HG02571 (cell line): ENCODE data around the gene PWWP2B.
"Not testable (repeated sequence)": the region's sequence is repeated elsewhere in the genome, so short reads cannot be mapped to it uniquely, and the experiment has no call there.

Source experiments
- ATAC-seq: cut with Tn5 transposase; IDR thresholded peaks from one replicate; pipeline ENCODE4 v1.9.1; 2021; ENCODE audit warnings: mild to moderate bottlenecking, moderate library complexity; ENCODE audit not compliant: unreplicated experiment

PWWP2B gene

DNA sequence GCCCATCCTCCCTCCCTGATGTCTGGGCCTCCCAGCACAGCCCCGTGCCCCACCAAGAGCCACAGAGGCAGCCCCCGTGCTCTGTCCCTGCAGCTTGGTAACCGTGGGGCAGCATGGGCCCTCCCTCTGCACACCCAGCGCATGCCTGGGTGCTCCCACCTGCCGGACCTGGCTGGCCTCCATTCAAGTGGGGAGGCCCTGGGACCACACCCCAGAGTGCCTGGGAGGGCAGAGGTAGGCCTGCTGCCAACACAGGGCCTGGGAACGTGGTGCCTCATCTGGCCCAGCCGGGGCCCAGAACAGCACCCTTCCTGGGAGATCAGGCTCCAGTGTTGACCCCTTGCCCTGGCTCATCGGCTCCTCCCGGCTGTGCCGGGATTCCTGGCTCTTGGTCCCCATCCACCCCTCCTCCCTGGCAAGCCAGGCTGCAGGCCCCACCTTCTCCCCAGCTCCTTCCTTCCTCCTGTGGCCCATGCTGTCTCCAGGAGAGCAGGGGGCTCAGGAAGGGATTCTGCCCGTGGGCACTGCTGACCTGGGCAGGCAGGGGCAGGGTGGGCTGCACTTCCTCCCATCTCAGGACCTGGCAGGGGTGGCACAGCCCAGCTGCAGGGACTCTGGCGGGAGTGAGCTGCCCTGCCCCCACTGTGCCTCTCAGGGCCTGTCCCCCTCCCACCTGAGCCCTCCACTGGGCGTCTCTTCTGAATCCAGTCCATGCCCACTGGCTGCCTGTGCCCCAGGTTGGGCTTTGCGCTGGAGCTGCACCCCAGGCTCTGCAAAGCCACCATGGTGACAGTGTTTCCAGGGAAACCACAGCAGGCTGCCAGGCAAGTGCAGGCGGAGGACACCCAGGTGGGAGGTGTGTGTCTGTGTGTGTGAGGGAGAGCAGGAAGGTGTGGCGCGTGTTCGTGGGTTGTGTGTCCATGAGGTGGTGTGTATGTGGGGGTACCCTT lies 32.6 kb downstream of the PWWP2B start:
- no peak for ATAC-seq

GRCh38 chr10:132430231-132430743 lies 33.3 kb downstream of the PWWP2B start:
- ATAC-seq = no peak

GRCh38 chr10:132430861-132431271 lies 33.9 kb downstream of the PWWP2B start:
- ATAC-seq = no peak

DNA sequence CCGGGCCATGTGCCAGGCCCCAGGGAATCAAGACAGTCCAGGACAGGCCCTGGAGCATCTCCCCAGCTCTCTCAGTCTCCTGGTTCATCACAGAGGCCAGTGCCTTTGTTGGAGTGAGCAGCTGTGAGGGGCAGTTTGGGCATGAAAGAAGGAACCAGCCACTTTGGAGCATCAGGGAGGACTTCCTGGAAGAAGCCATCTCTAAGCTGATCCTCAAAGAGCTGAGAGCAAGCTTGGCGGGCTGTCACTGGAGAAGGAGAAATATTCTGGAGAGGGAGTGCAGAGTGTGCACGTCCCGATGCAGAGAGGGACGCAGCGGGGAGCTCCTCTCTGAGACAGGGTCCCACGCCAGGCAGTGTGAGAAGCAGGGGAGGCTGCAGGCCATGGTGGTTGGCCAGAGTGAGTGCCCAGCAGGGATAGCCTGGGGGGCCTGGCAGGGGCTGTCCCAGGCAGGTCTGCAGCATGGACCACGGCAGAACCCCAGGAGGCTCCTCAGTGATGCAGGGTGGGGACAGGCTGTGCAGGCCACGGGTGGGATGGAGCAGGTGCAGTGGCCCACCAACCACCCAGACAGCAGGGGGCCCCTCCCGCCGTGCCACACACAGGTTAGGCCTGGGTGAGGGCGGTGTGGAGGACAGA lies 34.7 kb downstream of the PWWP2B start:
- no peak for ATAC-seq

- ATAC-seq = no peak
Measured at GRCh38 chr10:132432176-132432540, 35.2 kb downstream of the PWWP2B start.

GRCh38 chr10:132433671-132434340 lies 36.8 kb downstream of the PWWP2B start:
- ATAC-seq = no peak

DNA sequence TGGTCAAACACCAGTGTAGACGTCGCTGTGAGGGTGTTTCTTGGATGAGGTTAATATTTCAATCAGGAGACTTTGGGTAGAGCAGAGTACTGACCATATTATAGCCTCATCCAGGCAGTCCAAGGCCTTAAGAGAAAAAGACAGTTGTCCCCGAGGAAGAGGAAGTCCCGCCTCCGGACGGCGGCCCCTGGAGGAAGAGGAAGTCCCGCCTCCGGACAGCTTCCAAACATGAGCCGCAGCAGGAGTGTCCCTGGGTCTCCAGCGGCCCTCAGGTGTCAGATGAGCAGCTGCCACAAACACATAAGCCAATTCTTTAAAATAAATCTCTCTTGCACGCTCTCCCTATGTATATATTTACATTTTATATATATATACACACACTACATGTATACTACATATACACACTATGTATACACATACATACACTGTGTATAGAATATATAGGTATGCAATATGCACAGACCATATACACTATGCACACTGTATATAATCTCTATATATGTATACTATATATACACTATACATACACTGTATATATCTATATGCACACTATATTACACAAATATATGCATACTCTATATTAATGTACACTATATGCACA lies 37.5 kb downstream of the PWWP2B start:
- ATAC-seq = no peak

GRCh38 chr10:132435320-132435719 lies 38.3 kb downstream of the PWWP2B start:
- not testable (repeated sequence) for ATAC-seq

DNA sequence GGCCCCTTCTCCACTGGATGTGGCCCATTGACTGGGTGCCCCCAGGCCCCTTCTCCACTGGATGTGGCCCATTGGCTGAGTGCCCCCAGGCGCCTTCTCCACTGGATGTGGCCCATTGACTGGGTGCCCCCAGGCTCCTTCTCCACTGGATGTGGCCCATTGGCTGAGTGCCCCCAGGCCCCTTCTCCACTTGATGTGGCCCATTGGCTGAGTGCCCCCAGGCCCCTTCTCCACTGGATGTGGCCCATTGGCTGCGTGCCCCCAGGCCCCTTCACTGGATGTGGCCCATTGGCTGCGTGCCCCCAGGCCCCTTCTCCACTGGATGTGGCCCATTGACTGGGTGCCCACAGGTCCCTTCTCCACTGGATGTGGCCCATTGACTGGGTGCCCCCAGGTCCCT lies 39.1 kb downstream of the PWWP2B start:
- not testable (repeated sequence) for ATAC-seq

- no peak for ATAC-seq
Measured at GRCh38 chr10:132436861-132437410, 39.9 kb downstream of the PWWP2B start.

GRCh38 chr10:132437541-132437950 lies 40.5 kb downstream of the PWWP2B start:
- no peak for ATAC-seq

- no peak for ATAC-seq
Measured at GRCh38 chr10:132438091-132439024, 41.4 kb downstream of the PWWP2B start.

DNA sequence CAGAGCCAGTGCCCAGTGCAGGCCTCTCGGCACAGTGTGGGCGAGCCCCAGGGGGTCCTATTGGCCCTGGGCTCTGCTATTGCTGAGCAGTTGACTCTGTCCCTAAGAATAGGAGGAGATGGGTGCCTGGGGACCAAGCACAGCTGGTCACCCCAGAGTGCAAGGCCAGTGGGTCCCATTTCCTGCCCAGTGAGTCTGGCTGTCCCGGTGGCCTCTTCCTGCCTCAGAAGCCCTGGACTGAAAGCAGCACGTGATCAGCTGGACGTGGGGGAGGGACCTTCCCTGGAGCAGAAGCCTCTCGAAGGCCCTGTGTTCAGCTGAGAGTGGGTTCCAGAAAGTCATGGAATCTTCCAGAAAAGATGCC lies 42.0 kb downstream of the PWWP2B start:
- ATAC-seq = no peak

GRCh38 chr10:132439424-132440163 lies 42.6 kb downstream of the PWWP2B start:
- ATAC-seq = no peak

DNA sequence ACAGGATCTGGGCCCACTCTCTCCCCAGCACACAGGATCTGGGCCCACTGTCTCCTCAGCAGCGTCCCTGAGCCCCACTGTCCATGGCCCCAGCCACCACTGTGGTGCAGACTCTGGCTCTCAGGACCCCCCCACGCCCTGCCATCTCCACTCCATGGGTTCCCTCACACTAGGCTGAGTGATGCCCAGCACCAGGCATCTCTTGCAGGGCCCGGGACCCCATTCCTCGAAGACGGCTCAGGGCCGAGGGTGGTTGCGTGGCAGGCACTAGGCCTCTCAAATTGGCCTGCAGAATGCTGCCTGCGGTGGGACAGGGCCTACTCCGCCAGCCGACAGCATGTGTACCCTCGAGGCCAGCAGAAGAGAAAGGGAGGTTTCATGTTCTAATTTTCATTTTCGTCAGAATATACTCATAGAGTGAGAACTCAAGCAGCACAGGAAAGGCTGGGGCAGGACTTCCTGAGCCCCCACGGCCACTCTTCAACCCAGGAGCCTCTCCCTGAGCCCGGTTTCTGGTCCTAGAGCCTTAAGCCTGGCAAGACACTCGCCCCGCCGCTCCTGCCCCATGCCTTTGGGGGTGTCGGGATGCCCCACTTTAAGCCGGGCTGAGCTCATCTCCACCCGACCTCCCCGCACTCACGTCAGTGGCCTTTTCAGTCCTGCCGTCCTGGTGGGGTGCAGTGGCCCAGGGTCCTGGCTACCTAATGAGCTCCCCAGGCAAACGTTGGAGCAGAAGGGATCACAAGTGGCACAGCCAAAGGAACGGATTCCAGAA lies 44.0 kb downstream of the PWWP2B start:
- ATAC-seq = no peak

GRCh38 chr10:132441818-132442524 lies 45.0 kb downstream of the PWWP2B start:
- no peak for ATAC-seq

DNA sequence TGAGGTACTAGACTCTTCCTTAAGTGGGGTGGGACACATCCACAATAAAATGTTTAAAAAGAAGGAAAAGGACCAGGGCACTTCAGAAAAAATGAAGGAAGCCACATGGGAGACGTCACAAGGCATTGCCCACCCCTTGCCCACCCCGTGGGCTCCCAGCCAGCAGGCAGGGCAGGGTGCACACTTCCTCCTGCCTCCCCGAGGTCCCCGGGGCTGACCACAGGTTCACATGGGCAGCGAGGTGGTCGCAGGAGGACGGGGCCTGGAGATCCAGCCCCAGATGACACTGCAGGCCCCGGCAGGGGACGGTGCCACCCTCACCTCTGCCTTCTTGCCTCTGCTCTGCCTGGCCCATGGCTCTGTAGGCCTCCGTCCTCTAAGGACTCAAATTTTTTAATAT lies 45.6 kb downstream of the PWWP2B start:
- no peak for ATAC-seq

DNA sequence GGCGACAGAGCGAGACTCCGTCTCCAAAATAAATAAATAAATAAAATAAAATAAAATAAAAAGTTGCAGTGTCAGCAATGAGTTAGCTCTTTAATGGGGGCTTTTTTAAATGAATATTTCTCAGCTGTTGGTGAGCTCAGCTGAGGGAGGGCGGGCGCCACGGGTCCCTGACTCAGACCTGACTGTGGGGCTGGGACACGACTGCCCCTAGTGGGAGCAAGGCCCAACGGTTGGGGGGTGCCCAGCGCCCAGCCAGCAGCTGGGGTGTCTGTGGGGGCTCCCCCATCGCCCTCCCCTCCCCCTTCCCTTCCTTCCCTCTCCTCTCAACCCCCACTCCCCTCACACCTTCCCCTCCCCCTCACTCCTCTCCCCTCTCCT lies 46.6 kb downstream of the PWWP2B start:
- ATAC-seq = no peak
